Measurements from ENCODE around the gene CLHC1. TPM values are rescaled to one million over a fixed set of nuclear protein-coding genes. Genes with fewer than 3 reads are reported as not detected.
"Not testable (repeated sequence)": the region's sequence is repeated elsewhere in the genome, so short reads cannot be mapped to it uniquely, and the experiment has no call there.

CLHC1 gene
- total RNA-seq, 2 experiments from 2014 or later = 8.6 TPM

GRCh38 chr2:55235724-55236538 is 3.8 kb upstream of the CLHC1 start:
- CTCF ChIA-PET = no interaction called here
- POLR2A ChIA-PET = interaction anchor here (1.8 kb wide), 1 partner anchor 12 kb away, joined by 6 read pairs; no protein-coding TSS in a partner anchor

- ChIA-PET CTCF (no interaction called here), POLR2A (no interaction called here)
Observed at GRCh38 chr2:55233658-55233940, 1.5 kb upstream of the CLHC1 start.

GRCh38 chr2:55232863-55233657 is 967 bp upstream of the CLHC1 start:
- ChIA-PET CTCF (interaction anchor here (0.9 kb wide), 1 partner anchor 37 kb away, joined by 4 read pairs; no protein-coding TSS in a partner anchor), POLR2A (interaction anchor here (0.8 to 1.5 kb wide), 4 partner anchors 10 to 286 kb away, joined by 3 to 11 read pairs (median 6); partner anchors contain the start of genes CFAP36 and RTN4)

- POLR2A ChIA-PET = interaction anchor here (0.6 kb wide), 1 partner anchor 286 kb away, joined by 3 read pairs; no protein-coding TSS in a partner anchor
- CTCF ChIA-PET = no interaction called here
Observed at GRCh38 chr2:55231546-55232083, 478 bp downstream of the CLHC1 start.

GRCh38 chr2:55230551-55230950 is 1.5 kb downstream of the CLHC1 start:
- ChIA-PET CTCF (no interaction called here), POLR2A (interaction anchor here (0.7 kb wide), 1 partner anchor 221 kb away, joined by 5 read pairs; no protein-coding TSS in a partner anchor)

- ChIA-PET CTCF (no interaction called here), POLR2A (no interaction called here)
Observed at GRCh38 chr2:55229221-55229620, 2.9 kb downstream of the CLHC1 start.

GRCh38 chr2:55228226-55228563 is 3.9 kb downstream of the CLHC1 start:
- POLR2A ChIA-PET = interaction anchor here (0.6 kb wide), 1 partner anchor 654 kb away, joined by 4 read pairs; no protein-coding TSS in a partner anchor
- CTCF ChIA-PET = no interaction called here

- POLR2A ChIA-PET = not testable (repeated sequence)
Observed at GRCh38 chr2:55227437-55228225, 4.5 kb downstream of the CLHC1 start.

GRCh38 chr2:55225481-55226020 is 6.5 kb downstream of the CLHC1 start:
- POLR2A ChIA-PET = interaction anchor here (0.6 kb wide), 1 partner anchor 14 kb away, joined by 3 read pairs; no protein-coding TSS in a partner anchor
- CTCF ChIA-PET = no interaction called here

More at GRCh38 chr2:55227437-55228225, 4.5 kb downstream of the CLHC1 start:
- CTCF ChIA-PET = not testable (repeated sequence)

GRCh38 chr2:55224761-55225261 is 7.3 kb downstream of the CLHC1 start:
- POLR2A ChIA-PET = no interaction called here
- CTCF ChIA-PET = interaction anchor here (0.5 kb wide), 1 partner anchor 13 kb away, joined by 4 read pairs; no protein-coding TSS in a partner anchor

GRCh38 chr2:55223958-55224760 is 7.9 kb downstream of the CLHC1 start:
- POLR2A ChIA-PET = interaction anchor here (0.7 to 1.4 kb wide), 2 partner anchors 12 to 42 kb away, joined by 3 to 6 read pairs; no protein-coding TSS in a partner anchor
- CTCF ChIA-PET = interaction anchor here (1.1 kb wide), 1 partner anchor 43 kb away, joined by 3 read pairs; no protein-coding TSS in a partner anchor

GRCh38 chr2:55213822-55214221 is 18.3 kb downstream of the CLHC1 start:
- ChIA-PET POLR2A (no interaction called here), CTCF (no interaction called here)

- ChIA-PET CTCF (no interaction called here), POLR2A (no interaction called here)
Observed at GRCh38 chr2:55204950-55205349, 27.1 kb downstream of the CLHC1 start.

- CTCF ChIA-PET = no interaction called here
- POLR2A ChIA-PET = no interaction called here
Observed at GRCh38 chr2:55204536-55204935, 27.6 kb downstream of the CLHC1 start.

- ChIA-PET POLR2A (no interaction called here), CTCF (interaction anchor here (0.7 kb wide), 1 partner anchor 301 kb away, joined by 3 read pairs; no protein-coding TSS in a partner anchor)
Observed at GRCh38 chr2:55200416-55200815, 31.7 kb downstream of the CLHC1 start.

- ChIA-PET POLR2A (no interaction called here), CTCF (no interaction called here)
Observed at GRCh38 chr2:55196526-55196925, 35.6 kb downstream of the CLHC1 start.

- CTCF ChIA-PET, POLR2A ChIA-PET: not testable (repeated sequence)
Observed at GRCh38 chr2:55191888-55192287, 40.2 kb downstream of the CLHC1 start.

- POLR2A ChIA-PET, CTCF ChIA-PET: not testable (repeated sequence)
Observed at GRCh38 chr2:55186837-55187236, 45.3 kb downstream of the CLHC1 start.
